Measurements from ENCODE around the gene COPE.
"Not testable (repeated sequence)": the region's sequence is repeated elsewhere in the genome, so short reads cannot be mapped to it uniquely, and the experiment has no call there.

The COPE gene

DNA sequence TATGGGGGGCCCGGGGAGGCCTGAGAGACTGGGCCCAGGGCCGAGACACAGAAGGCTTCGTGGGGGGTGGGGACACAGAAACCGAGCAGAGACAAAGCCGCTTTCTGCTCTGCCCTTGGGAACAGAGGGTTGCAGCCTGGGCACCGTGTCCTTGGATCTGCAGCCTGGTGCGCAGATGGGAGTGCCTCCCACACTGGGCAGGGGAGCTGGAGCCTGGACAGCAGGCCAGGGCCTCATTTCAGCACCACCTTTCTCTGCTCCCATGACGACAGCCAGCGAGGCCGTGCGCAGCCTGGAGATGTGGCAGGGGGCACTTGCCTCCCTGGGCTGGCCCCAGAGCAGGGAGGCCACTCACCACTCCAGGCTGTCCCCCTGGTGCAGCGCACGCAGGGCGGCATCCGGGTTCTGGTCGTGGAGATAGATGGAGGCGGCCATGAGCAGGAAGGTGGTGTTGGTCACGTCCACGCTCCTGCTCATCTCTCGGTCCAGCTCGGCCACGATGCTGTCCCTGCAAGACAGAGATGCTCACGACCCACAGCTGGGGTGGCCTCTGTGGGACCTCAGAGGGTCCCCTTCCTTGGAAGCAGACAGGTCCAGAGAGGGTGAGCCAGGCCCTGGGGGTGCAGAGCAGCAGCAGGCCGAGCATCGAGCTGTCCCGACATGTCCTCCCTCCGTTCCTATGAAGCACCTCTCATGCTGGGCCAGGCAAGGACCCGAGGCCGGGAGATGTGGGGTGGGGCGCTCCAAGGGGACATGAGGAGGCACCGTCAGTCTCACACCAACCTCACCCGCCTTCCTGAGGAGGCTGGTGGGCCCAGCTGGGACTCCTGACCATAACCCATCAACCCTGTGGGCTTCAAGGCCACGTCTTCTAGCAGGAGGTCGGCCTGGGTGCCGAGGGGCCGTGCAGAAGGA lies 12.3 kb downstream of the COPE start:
- Mint-ChIP-seq H3K4me3 (no peak overlapping the region), H3K27ac (no peak overlapping the region), H3K27me3 (ENCODE audit: low read depth) (no peaks in the 10 kb centered on the region), H3K36me3 (ENCODE audit: low read depth) (peaks cover 9% of the 10 kb centered on the region), H3K4me1 (no peaks in the 10 kb centered on the region), H3K9me3 (no peaks in the 10 kb centered on the region)
- TF ChIP-seq, protein P1, sequence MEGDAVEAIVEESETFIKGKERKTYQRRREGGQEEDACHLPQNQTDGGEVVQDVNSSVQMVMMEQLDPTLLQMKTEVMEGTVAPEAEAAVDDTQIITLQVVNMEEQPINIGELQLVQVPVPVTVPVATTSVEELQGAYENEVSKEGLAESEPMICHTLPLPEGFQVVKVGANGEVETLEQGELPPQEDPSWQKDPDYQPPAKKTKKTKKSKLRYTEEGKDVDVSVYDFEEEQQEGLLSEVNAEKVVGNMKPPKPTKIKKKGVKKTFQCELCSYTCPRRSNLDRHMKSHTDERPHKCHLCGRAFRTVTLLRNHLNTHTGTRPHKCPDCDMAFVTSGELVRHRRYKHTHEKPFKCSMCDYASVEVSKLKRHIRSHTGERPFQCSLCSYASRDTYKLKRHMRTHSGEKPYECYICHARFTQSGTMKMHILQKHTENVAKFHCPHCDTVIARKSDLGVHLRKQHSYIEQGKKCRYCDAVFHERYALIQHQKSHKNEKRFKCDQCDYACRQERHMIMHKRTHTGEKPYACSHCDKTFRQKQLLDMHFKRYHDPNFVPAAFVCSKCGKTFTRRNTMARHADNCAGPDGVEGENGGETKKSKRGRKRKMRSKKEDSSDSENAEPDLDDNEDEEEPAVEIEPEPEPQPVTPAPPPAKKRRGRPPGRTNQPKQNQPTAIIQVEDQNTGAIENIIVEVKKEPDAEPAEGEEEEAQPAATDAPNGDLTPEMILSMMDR (IDR thresholded peaks at IDR 0.05; ENCODE audit: unreplicated experiment in 3 of 3) = no peak

DNA sequence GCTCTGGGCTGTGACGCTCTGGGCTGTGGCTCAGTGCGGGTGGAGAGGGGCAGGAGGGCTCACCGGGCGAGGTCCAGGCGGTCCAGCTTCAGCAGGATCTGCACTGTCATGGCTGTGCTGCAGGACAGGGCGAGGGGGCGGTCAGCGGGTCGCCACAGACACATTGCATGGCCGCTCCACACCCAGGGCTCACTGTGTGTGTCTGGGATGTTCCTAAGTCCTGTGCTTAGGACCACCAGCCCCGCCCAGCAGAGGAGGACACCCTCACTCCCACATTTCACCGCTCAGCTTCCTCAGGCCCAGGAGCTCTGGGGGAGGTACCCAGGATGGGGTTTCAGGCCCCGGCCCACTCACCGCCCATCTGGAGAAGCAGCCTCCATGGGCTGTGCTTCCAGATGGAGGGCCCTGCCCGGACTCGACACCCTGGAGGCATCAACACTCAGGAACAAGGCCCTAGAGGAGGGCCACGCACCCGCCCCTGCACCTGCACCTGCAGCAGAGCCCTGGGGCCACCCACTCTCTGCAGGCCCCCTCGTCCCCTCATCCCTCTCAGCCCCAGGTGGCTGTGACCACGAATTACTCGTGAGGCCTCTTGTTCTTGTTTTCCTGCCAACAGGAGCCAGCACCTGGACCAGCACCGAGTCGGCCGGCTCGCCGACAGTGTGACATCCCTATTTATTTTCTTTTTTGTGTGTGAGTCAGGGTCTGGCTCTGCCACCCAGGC lies 13.5 kb downstream of the COPE start:
- Mint-ChIP-seq H3K9me3 (no peaks in the 10 kb centered on the region), H3K27me3 (ENCODE audit: low read depth) (no peaks in the 10 kb centered on the region), H3K27ac (no peak overlapping the region), H3K4me3 (no peak overlapping the region), H3K36me3 (ENCODE audit: low read depth) (peaks cover 13% of the 10 kb centered on the region), H3K4me1 (no peaks in the 10 kb centered on the region)
- TF ChIP-seq, protein P1 (IDR thresholded peaks at IDR 0.05; ENCODE audit: unreplicated experiment in 3 of 3) = no peak

DNA sequence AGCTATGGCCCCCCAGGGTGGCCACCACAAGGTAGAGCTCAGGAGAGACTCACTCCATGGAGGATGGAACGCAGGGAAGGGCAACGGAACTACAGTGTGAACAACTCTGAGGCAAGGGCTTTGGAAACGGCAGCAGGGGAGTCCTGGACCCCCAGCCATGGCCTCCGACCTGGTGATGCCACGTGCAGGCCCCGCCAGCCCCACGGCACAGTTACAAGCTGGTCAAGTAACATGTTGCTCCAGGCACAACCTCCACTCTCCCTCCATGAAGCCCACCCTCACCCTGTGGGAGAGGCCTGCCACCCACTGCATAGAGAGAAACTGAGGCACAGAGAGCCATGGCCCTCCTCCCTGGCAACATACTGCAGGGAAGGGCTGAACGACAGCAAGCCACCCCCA lies 14.1 kb downstream of the COPE start:
- Mint-ChIP-seq H3K4me3 (no peak overlapping the region), H3K27me3 (ENCODE audit: low read depth) (no peaks in the 10 kb centered on the region), H3K9me3 (no peaks in the 10 kb centered on the region), H3K4me1 (no peaks in the 10 kb centered on the region), H3K36me3 (ENCODE audit: low read depth) (peaks cover 13% of the 10 kb centered on the region), H3K27ac (no peak overlapping the region)
- TF ChIP-seq, protein P1 (IDR thresholded peaks at IDR 0.05; ENCODE audit: unreplicated experiment in 3 of 3) = no peak

DNA sequence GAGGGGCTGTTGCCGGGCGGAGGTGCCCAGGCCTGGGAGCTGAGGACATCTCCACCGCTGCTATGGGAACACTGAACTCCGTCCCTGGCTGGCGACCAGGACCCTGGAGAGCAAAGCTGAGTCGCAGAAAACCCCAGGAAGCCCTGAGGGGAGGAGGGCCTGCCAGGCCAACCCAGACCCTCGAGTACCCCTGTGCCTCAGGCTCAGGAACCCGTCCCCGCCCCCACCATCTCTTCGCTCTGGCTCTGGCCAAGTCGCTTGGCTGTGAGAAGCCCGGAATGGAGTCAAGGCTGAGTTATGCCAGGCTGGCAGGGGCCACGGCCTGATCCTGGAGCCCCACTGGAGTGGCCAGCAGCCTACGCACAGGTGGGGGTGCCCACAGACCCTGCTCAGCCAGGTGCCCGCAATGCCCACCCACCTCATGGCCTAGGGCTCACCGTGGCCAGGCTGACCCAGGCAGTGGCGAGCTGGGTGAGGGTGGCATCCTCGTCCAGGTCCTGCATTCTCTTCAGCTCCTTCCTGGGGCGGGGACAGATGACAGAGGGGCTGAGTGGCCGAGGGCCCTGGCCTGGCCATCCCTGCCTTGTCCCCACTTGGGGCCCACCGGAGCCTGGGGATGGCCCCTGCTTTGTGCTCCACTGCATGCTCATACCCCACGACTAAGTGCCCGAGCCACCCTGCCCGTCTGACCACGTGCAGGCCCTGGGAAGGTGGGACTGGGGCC lies 14.7 kb downstream of the COPE start:
- peaks cover 9% of the 10 kb centered on the region for H3K36me3 Mint-ChIP-seq (ENCODE audit: low read depth)
- TF ChIP-seq, protein P1 (IDR thresholded peaks at IDR 0.05; ENCODE audit: unreplicated experiment in 3 of 3) = no peak
- no peaks in the 10 kb centered on the region for H3K9me3 Mint-ChIP-seq
- H3K4me3 Mint-ChIP-seq = no peak overlapping the region
- no peaks in the 10 kb centered on the region for H3K4me1 Mint-ChIP-seq
- H3K27me3 Mint-ChIP-seq (ENCODE audit: low read depth) = no peaks in the 10 kb centered on the region
- no peak overlapping the region for H3K27ac Mint-ChIP-seq

DNA sequence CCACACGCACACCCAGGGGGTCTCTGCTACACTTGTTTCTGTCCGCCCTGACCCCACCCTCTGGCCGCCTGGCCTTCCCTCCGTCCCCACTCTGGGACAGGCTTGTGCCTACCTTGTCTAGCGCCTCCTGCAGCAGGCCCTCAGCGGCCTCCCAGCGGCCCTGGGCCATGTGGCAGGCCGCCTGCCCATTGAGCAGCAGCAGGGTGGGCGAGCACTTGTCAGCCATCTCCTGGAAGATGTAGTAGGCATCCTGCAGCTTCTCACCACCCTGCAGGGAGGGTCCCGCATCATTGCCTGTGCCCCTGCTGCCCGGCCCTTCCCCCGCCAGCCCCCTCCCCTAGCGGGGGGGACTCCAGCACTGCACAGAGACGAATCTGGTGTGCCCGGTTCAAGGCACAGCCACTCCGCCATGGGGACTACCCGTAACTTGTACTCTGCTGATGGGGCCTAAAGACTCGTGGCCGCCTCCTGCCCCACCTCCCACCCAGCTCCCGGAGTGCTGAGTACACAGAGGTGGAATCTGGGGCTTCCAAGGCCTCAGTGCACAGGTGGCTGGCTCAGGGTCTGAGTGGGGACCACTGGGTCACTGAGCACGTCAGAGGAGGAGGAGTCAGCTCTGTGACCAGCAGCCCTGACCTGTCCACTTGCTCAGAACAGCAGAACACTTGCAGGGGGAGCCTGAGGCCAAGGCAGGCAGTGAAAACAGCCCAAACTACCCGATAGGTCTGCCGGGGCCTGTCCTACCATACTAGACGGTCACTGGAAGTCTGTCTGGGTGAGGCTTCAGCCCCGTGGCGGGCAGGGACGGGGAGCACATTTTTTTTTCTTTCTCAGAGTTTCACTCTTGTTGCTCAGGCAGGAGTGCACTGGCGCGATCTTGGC lies 15.8 kb downstream of the COPE start:
- peaks cover 9% of the 10 kb centered on the region for H3K36me3 Mint-ChIP-seq (ENCODE audit: low read depth)
- no peak overlapping the region for H3K4me3 Mint-ChIP-seq
- no peaks in the 10 kb centered on the region for H3K4me1 Mint-ChIP-seq
- no peaks in the 10 kb centered on the region for H3K9me3 Mint-ChIP-seq
- TF ChIP-seq, protein P1 (IDR thresholded peaks at IDR 0.05; ENCODE audit: unreplicated experiment in 3 of 3) = no peak
- H3K27ac Mint-ChIP-seq = no peak overlapping the region
- H3K27me3 Mint-ChIP-seq (ENCODE audit: low read depth) = no peaks in the 10 kb centered on the region

DNA sequence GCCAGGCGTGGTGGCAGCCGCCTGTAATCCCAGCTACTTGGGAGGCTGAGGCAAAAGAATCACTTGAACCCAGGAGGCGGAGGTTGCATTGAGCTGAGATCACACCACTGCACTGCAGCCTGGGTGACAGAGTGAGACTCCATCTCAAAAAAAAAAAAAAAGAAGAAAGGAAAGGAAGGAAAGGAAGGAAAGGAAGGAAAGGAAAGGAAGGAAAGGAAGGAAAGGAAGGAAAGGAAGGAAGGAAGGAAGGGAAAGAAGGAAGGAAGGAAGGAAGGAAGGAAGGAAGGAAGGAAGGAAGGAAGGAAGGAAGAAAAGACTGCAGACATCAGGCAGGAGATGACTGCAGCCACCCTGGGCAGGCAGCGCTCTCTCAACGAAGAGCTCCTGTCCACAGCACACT lies 16.7 kb downstream of the COPE start:
- not testable (repeated sequence) for H3K4me1 Mint-ChIP-seq; H3K36me3 Mint-ChIP-seq (ENCODE audit: low read depth); H3K9me3 Mint-ChIP-seq; H3K27me3 Mint-ChIP-seq (ENCODE audit: low read depth); H3K27ac Mint-ChIP-seq; H3K4me3 Mint-ChIP-seq
